Measurements from ENCODE around the gene CXCL6.

DNA sequence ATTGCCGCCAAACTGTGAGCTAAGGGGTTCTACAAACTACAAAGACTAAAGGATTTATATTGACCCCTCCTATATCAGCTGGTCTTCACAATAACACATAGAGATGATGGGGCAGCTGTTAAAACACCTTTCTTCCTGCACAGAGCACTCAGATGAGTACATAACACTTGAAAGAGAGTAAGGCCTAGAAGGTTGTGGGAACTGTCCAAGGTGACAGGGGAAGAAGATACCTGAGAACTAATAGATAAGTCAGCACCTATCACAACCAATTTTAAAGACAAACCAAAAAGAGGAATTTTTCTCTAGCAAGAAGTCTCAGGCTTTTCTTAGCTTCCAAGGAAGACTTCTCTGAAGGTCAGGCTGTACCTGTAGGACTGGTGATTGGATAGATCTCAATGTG, 19.1 kb upstream of the CXCL6 start:
- TF ChIP-seq, protein P1, sequence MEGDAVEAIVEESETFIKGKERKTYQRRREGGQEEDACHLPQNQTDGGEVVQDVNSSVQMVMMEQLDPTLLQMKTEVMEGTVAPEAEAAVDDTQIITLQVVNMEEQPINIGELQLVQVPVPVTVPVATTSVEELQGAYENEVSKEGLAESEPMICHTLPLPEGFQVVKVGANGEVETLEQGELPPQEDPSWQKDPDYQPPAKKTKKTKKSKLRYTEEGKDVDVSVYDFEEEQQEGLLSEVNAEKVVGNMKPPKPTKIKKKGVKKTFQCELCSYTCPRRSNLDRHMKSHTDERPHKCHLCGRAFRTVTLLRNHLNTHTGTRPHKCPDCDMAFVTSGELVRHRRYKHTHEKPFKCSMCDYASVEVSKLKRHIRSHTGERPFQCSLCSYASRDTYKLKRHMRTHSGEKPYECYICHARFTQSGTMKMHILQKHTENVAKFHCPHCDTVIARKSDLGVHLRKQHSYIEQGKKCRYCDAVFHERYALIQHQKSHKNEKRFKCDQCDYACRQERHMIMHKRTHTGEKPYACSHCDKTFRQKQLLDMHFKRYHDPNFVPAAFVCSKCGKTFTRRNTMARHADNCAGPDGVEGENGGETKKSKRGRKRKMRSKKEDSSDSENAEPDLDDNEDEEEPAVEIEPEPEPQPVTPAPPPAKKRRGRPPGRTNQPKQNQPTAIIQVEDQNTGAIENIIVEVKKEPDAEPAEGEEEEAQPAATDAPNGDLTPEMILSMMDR (IDR thresholded peaks at IDR 0.05; ENCODE audit: insufficient read depth, low read depth, low read length) = no peak
- TF ChIP-seq EZH2 (IDR thresholded peaks at IDR 0.05; ENCODE audit: insufficient read depth, low read length) = no peak

Measured in astrocyte (in vitro differentiated cells and primary cell).